CD14-positive monocyte (primary cell): ENCODE results near the gene PEAK1. TPM values are rescaled to one million over a fixed set of nuclear protein-coding genes. Genes with fewer than 3 reads are reported as not detected.

Source experiments
- DNase-seq, 3 donors: peaks; one replicate each; pipeline ENCODE4 v3.0.0-alpha.2; 2011 to 2022
- H2AFZ ChIP-seq: 2 replicates; pipeline ENCODE4 v1.6.0; 2012; ENCODE audit warnings: mild to moderate bottlenecking, low read depth, low read length, inconsistent platforms; ENCODE audit not compliant: insufficient read depth, poor library complexity, severe bottlenecking
- H3K27ac ChIP-seq, 2 donors: 1 replicate in 1 of 2; 2 replicates in 1 of 2; pipeline ENCODE4 v1.5.1; 2012 to 2013; ENCODE audit warnings: low read length in 2 of 2, control low read depth in 1 of 2, inconsistent platforms in 1 of 2, low read depth in 1 of 2, mild to moderate bottlenecking in 1 of 2
- H3K27me3 ChIP-seq, 2 donors: one replicate each; pipeline versions ENCODE4 v1.6.0 to v1.6.1; 2011 to 2013; ENCODE audit warnings: low read length in 2 of 2; ENCODE audit not compliant: control insufficient read depth in 2 of 2, insufficient read depth in 2 of 2
- H3K36me3 ChIP-seq, 2 donors: replicated peaks in 1 of 2; 1 replicate in 1 of 2; 2 replicates in 1 of 2; pipeline versions ENCODE4 v1.5.1 to v1.6.1; 2012 to 2013; ENCODE audit warnings: low read length in 2 of 2, control low read depth in 1 of 2, inconsistent platforms in 1 of 2, mild to moderate bottlenecking in 1 of 2; ENCODE audit not compliant: insufficient read depth in 2 of 2, control insufficient read depth in 1 of 2
- H3K4me1 ChIP-seq, 2 donors: 1 replicate in 1 of 2; 2 replicates in 1 of 2; pipeline versions ENCODE4 v1.5.1 to v1.6.1; 2012 to 2013; ENCODE audit warnings: low read length in 2 of 2, control low read depth in 1 of 2, inconsistent platforms in 1 of 2, mild to moderate bottlenecking in 1 of 2, moderate library complexity in 1 of 2; ENCODE audit not compliant: insufficient read depth in 2 of 2, control insufficient read depth in 1 of 2
- H3K4me2 ChIP-seq: replicated peaks from 2 replicates; pipeline ENCODE3; 2012; ENCODE audit warnings: low read length, moderate library complexity, mild to moderate bottlenecking; ENCODE audit not compliant: poor library complexity, severe bottlenecking; ENCODE audit errors: extremely low read depth
- H3K4me3 ChIP-seq, 3 experiments: fragments of 200-600 bp in 1 of 3; sonication (generic) in 1 of 3; replicated peaks in 1 of 3; 1 replicate in 2 of 3; 2 replicates in 1 of 3; pipeline ENCODE4 v1.5.1; 2011 to 2013; ENCODE audit warnings: low read length in 3 of 3, mild to moderate bottlenecking in 3 of 3, control low read depth in 2 of 3, low read depth in 2 of 3, inconsistent platforms in 1 of 3, moderate library complexity in 1 of 3
- H3K79me2 ChIP-seq: 2 replicates; pipeline ENCODE4 v1.6.0; 2012; ENCODE audit warnings: mild to moderate bottlenecking, control low read depth, inconsistent platforms, low read length, moderate library complexity; ENCODE audit not compliant: insufficient read depth
- H3K9ac ChIP-seq: 2 replicates; pipeline ENCODE4 v1.6.0; 2017; ENCODE audit warnings: low read length, mild to moderate bottlenecking; ENCODE audit not compliant: insufficient read depth, poor library complexity, severe bottlenecking
- H3K9me3 ChIP-seq, 2 donors: replicated peaks in 1 of 2; 1 replicate in 1 of 2; 2 replicates in 1 of 2; pipeline versions ENCODE4 v1.5.1 to v1.6.1; 2012 to 2013; ENCODE audit warnings: low read length in 2 of 2, control low read depth in 1 of 2; ENCODE audit not compliant: control insufficient read depth in 1 of 2, insufficient read depth in 1 of 2
- H4K20me1 ChIP-seq: 2 replicates; pipeline ENCODE4 v1.6.0; 2012; ENCODE audit warnings: mild to moderate bottlenecking, low read length, control low read depth, moderate library complexity; ENCODE audit not compliant: insufficient read depth
- H3K27ac Mint-ChIP-seq, 7 donors: one replicate each; pipeline ENCODE4 v1.8.0; 2020; ENCODE audit warnings: mild to moderate bottlenecking in 7 of 7, mixed read lengths in 7 of 7, moderate library complexity in 6 of 7, inconsistent platforms in 2 of 7
- H3K27me3 Mint-ChIP-seq, 3 donors: one replicate each; pipeline ENCODE4 v1.8.0; 2021 to 2022; ENCODE audit warnings: low read depth in 3 of 3, mild to moderate bottlenecking in 3 of 3, mixed read lengths in 3 of 3, moderate library complexity in 3 of 3, inconsistent platforms in 1 of 3
- H3K36me3 Mint-ChIP-seq, 2 donors: one replicate each; pipeline ENCODE4 v1.8.0; 2020; ENCODE audit warnings: mixed read lengths in 2 of 2, inconsistent platforms in 1 of 2, mild to moderate bottlenecking in 1 of 2
- H3K4me1 Mint-ChIP-seq: one replicate; pipeline ENCODE4 v1.8.0; 2020; ENCODE audit warnings: mild to moderate bottlenecking, mixed read lengths
- H3K4me3 Mint-ChIP-seq, 2 donors: one replicate each; pipeline ENCODE4 v1.8.0; 2020; ENCODE audit warnings: mild to moderate bottlenecking in 2 of 2, mixed read lengths in 2 of 2, moderate library complexity in 1 of 2
- H3K9me3 Mint-ChIP-seq, 7 donors: one replicate each; pipeline ENCODE4 v1.8.0; 2020 to 2022; ENCODE audit warnings: mixed read lengths in 7 of 7, mild to moderate bottlenecking in 6 of 7, moderate library complexity in 6 of 7, inconsistent platforms in 2 of 7
- CTCF ChIP-seq: fragments of 200-600 bp; IDR thresholded peaks from one replicate; pipeline ENCODE4 v1.8.0; 2022; ENCODE audit warnings: antibody characterized with exemption, mild to moderate bottlenecking
- WGBS: methylation state at CpG from one replicate; pipeline ENCODE4 v1.1.5; 2013; ENCODE audit warnings: missing lambda C conversion rate; ENCODE audit not compliant: insufficient coverage; 5-methylcytosine and 5-hydroxymethylcytosine counted together
- intact Hi-C, 2 donors: fragments of 100-400 bp; cut with micrococcal nuclease; formaldehyde crosslinking; loops; one replicate each; pipeline versions ENCODE4 v1.15.0 to v1.15.1; 2023
- polyA plus RNA-seq, 3 donors: library from polyadenylated mRNA; depleted of rRNA in 1 of 3; unstranded in 2 of 3; stranded (reverse) in 1 of 3; fragments of 300-500 nt in 2 of 3; fragments of >200 nt in 1 of 3; fragmentation: Illumina TruSeq in 2 of 3; gene quantifications; 1 replicate in 2 of 3; 2 replicates in 1 of 3; pipeline ENCODE4 v1.2.3, GENCODE V29; 2012 to 2021

Gene PEAK1
- polyA plus RNA-seq, 3 donors: 0.85 to 8.7 (median 1.1) TPM

GRCh38 chr15:77311020-77311419 lies 108.9 kb downstream of the PEAK1 start:
- no peak overlapping the region for H3K4me2 ChIP-seq

GRCh38 chr15:77309392-77309791 lies 110.5 kb downstream of the PEAK1 start:
- no peaks in the 10 kb centered on the region for H4K20me1 ChIP-seq
- no peaks in the 10 kb centered on the region for H3K27me3 ChIP-seq
- no peaks in the 10 kb centered on the region for H3K79me2 ChIP-seq
- Mint-ChIP-seq H3K27ac (no peak overlapping the region), H3K9me3 (peaks cover 0 to 5% (median 0%) of the 10 kb centered on the region in 7 donors), H3K27me3 (peaks cover 0 to 2% (median 2%) of the 10 kb centered on the region in 3 donors), H3K4me3 (no peak overlapping the region), H3K4me1 (peaks cover 5% of the 10 kb centered on the region), H3K36me3 (peaks cover 4 to 5% of the 10 kb centered on the region in 2 donors)
- H3K4me3 ChIP-seq: no peak overlapping the region
- no peaks in the 10 kb centered on the region for H3K36me3 ChIP-seq
- no peak for TF ChIP-seq CTCF
- no peak overlapping the region for H3K27ac ChIP-seq
- no peaks in the 10 kb centered on the region for H3K4me1 ChIP-seq
- no peak overlapping the region for H3K9ac ChIP-seq
- no peaks in the 10 kb centered on the region for H3K9me3 ChIP-seq
- H2AFZ ChIP-seq: no peak overlapping the region
- DNase-seq: no peak
- H3K4me2 ChIP-seq: no peak overlapping the region
- intact Hi-C loops: no loop called here

More at GRCh38 chr15:77311020-77311419, 108.9 kb downstream of the PEAK1 start:
- no peak overlapping the region for H3K4me3 Mint-ChIP-seq
- no peak overlapping the region for H3K27ac ChIP-seq
- H3K36me3 Mint-ChIP-seq: peaks cover 0 to 4% of the 10 kb centered on the region in 2 donors
- H3K9me3 Mint-ChIP-seq: no peaks in the 10 kb centered on the region
- TF ChIP-seq CTCF: no peak
- H3K4me1 ChIP-seq: no peaks in the 10 kb centered on the region
- 86% methylated on average over 3 of the region's 4 CpGs for whole genome bisulfite sequencing
- no peak overlapping the region for H3K9ac ChIP-seq
- no peak overlapping the region for H3K4me3 ChIP-seq
- peaks cover 5% of the 10 kb centered on the region for H3K4me1 Mint-ChIP-seq
- H3K27me3 Mint-ChIP-seq: peaks cover 0 to under 1% (median 0%) of the 10 kb centered on the region in 3 donors
- intact Hi-C loops: no loop called here
- no peaks in the 10 kb centered on the region for H3K79me2 ChIP-seq
- H3K27ac Mint-ChIP-seq: no peak overlapping the region
- H3K36me3 ChIP-seq: no peaks in the 10 kb centered on the region
- no peak for DNase-seq
- no peaks in the 10 kb centered on the region for H4K20me1 ChIP-seq
- H3K27me3 ChIP-seq: no peaks in the 10 kb centered on the region
- H2AFZ ChIP-seq: no peak overlapping the region
- H3K9me3 ChIP-seq: no peaks in the 10 kb centered on the region
